K562 (cell line): Measurements from ENCODE around the gene AKR1C4. TPM values are rescaled to one million over a fixed set of nuclear protein-coding genes. Genes with fewer than 3 reads are reported as not detected.

ENCODE experiments used
- CBX3 ChIP-seq, 2 experiments: IDR thresholded peaks; 1 replicate in 1 of 2; 2 replicates in 1 of 2; pipeline ENCODE4 v1.6.1; 2012; ENCODE audit warnings: inconsistent platforms in 2 of 2, low read length in 2 of 2, borderline replicate concordance in 1 of 2, control low read depth in 1 of 2
- ILK ChIP-seq: fragments of 450-650 bp; IDR thresholded peaks from 2 replicates; pipeline ENCODE4 v1.6.1; 2016; ENCODE audit warnings: missing genetic modification characterization, low read depth, mild to moderate bottlenecking, missing compliant biosample characterization, moderate library complexity, borderline replicate concordance
- LEF1 ChIP-seq: fragments of 450-650 bp; IDR thresholded peaks from 2 replicates; pipeline ENCODE4 v1.6.1; 2016; ENCODE audit warnings: mild to moderate bottlenecking
- NFIX ChIP-seq: fragments of 250-450 bp; sonication (Bioruptor Pico); IDR thresholded peaks from 2 replicates; pipeline ENCODE4 v1.4.0; 2020; ENCODE audit warnings: low read depth, mild to moderate bottlenecking, moderate library complexity
- RB1 ChIP-seq: fragments of 450-650 bp; IDR thresholded peaks from 2 replicates; pipeline ENCODE4 v1.6.1; 2017; ENCODE audit warnings: low read depth, mild to moderate bottlenecking
- TFAP4 ChIP-seq: sonication (generic); formaldehyde crosslinking; IDR thresholded peaks from 2 replicates; pipeline ENCODE4 v1.8.0; 2022; ENCODE audit warnings: missing genetic modification reagents, mild to moderate bottlenecking, moderate library complexity, borderline replicate concordance
- TFE3 ChIP-seq: fragments of 450-650 bp; formaldehyde crosslinking; IDR thresholded peaks from 2 replicates; pipeline ENCODE4 v1.4.0; 2020; ENCODE audit warnings: mild to moderate bottlenecking, mixed read lengths
- TRIM24 ChIP-seq, 2 experiments: fragments of 450-650 bp; IDR thresholded peaks; 2 replicates each; pipeline ENCODE4 v1.6.1; 2016
- ZNF280B ChIP-seq: fragments of 250-450 bp; sonication (Bioruptor Pico); IDR thresholded peaks from 2 replicates; pipeline ENCODE4 v1.5.1; 2021; ENCODE audit warnings: mild to moderate bottlenecking
- polyA plus RNA-seq, 8 experiments: library from polyadenylated mRNA; depleted of rRNA in 4 of 8; stranded (reverse) in 5 of 8; unstranded in 3 of 8; fragments of >200 nt; fragmentation: Nextera tagmentation in 2 of 8; fragmentation: Illumina TruSeq in 1 of 8; extraction: Ambion mirVana in 2 of 8; extraction: Trizol in 1 of 8; gene quantifications; 2 replicates each; pipeline versions ENCODE4 v1.2.1 to v1.2.3, GENCODE V29; 2011 to 2014; ENCODE audit warnings: inconsistent platforms in 1 of 8, missing spikeins in 1 of 8
- total RNA-seq, 7 experiments: library from RNA; depleted of rRNA in 6 of 7; stranded (reverse); fragments of >200 nt in 6 of 7; fragmentation: Illumina TruSeq in 2 of 7; extraction: Trizol in 2 of 7; gene quantifications; 2 replicates each; pipeline versions ENCODE4 v1.2.1 to v1.2.3, GENCODE V29; 2011 to 2021; ENCODE audit warnings: low replicate concordance in 1 of 7
- TF ChIP-seq, protein P1 (sequence below): fragments of 450-650 bp; IDR thresholded peaks from 2 replicates; pipeline ENCODE4 v1.6.1; 2018; ENCODE audit warnings: mild to moderate bottlenecking, low read depth; ENCODE audit not compliant: partially characterized antibody

AKR1C4 gene
- total and polyA plus RNA-seq, 9 of the 15 experiments (the other 6 are each of a cell fraction or from before 2014, with no cell fraction given): 0.13 TPM; not detected in 8

- TF ChIP-seq, protein P1, sequence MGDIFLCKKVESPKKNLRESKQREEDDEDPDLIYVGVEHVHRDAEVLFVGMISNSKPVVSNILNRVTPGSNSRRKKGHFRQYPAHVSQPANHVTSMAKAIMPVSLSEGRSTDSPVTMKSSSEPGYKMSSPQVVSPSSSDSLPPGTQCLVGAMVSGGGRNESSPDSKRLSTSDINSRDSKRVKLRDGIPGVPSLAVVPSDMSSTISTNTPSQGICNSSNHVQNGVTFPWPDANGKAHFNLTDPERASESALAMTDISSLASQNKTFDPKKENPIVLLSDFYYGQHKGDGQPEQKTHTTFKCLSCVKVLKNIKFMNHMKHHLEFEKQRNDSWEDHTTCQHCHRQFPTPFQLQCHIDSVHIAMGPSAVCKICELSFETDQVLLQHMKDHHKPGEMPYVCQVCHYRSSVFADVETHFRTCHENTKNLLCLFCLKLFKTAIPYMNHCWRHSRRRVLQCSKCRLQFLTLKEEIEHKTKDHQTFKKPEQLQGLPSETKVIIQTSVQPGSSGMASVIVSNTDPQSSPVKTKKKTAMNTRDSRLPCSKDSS: peak; percentile 93
- TF ChIP-seq RB1 (0 out of 2 replicates have a peak, but pooled peaks have one; percentile 26), ILK (tag) (no peak), NFIX (CRISPR knock-in tag) (no peak), TFAP4 (CRISPR knock-in tag) (no peak), ZNF280B (CRISPR knock-in tag) (peak; percentile 85; the same call in 1 of the 2 replicates), TRIM24 (IDR thresholded peaks at IDR 0.05) (peak in 1 of 2 experiments; percentile 87; a peak in 2 of 4 replicates), LEF1 (no peak), CBX3 (IDR thresholded peaks at IDR 0.05; ENCODE audit: borderline replicate concordance in 1 of 2, low read length in 2 of 2) (peak; percentile 93 to 100), TFE3 (no peak)
These were observed 30.9 kb upstream of the AKR1C4 start (continued) for GRCh38 chr10:5165738-5166137.
